NCI-H1092 (cell line): ENCODE results near the gene SPINK13.
"Not testable (repeated sequence)": the region's sequence is repeated elsewhere in the genome, so short reads cannot be mapped to it uniquely, and the experiment has no call there.

Experiments
- DNase-seq: peaks from one replicate; lab custom pipeline; 2025; lab: John Stamatoyannopoulos, UW

SPINK13 gene

GRCh38 chr5:148268566-148268965 is at the start of gene SPINK13:
Gene SPINK13 (plus strand): TSS chr5:148268794. CDS start chr5:148270073, 1,279 bp downstream.
- DNase-seq: no peak

GRCh38 chr5:148221508-148221907 is 47.1 kb upstream of the SPINK13 start:
- DNase-seq: no peak

- DNase-seq: no peak
These were observed 44.4 kb upstream of the SPINK13 start for GRCh38 chr5:148224117-148224742.

- DNase-seq: no peak
These were observed 40.1 kb upstream of the SPINK13 start for GRCh38 chr5:148228392-148228984.

GRCh38 chr5:148229840-148230239 is 38.8 kb upstream of the SPINK13 start:
- DNase-seq: no peak

GRCh38 chr5:148230240-148230639 is 38.4 kb upstream of the SPINK13 start:
- DNase-seq: no peak

- DNase-seq: no peak
These were observed 30.7 kb upstream of the SPINK13 start for GRCh38 chr5:148237785-148238417.

- no peak for DNase-seq
These were observed 30.2 kb upstream of the SPINK13 start, which contains the start of gene MARCOL for GRCh38 chr5:148238418-148238794. Gene MARCOL (plus strand): TSS chr5:148238525. CDS start chr5:148238598, 73 bp downstream.

- DNase-seq: no peak
These were observed 19.7 kb upstream of the SPINK13 start for GRCh38 chr5:148248894-148249293.

- no peak for DNase-seq
These were observed 13.1 kb upstream of the SPINK13 start for GRCh38 chr5:148255456-148255855.

- DNase-seq: no peak
These were observed 9.3 kb upstream of the SPINK13 start for GRCh38 chr5:148259288-148259687.

GRCh38 chr5:148261221-148261620 is 7.4 kb upstream of the SPINK13 start:
- no peak for DNase-seq

- no peak for DNase-seq
These were observed 632 bp upstream of the SPINK13 start for GRCh38 chr5:148267962-148268361.

- DNase-seq: not testable (repeated sequence)
These were observed 6.5 kb downstream of the SPINK13 start for GRCh38 chr5:148275129-148275528.

GRCh38 chr5:148280893-148281292 is 12.3 kb downstream of the SPINK13 start:
- not testable (repeated sequence) for DNase-seq

- DNase-seq: not testable (repeated sequence)
These were observed 12.7 kb downstream of the SPINK13 start for GRCh38 chr5:148281336-148281735.

- DNase-seq: no peak
These were observed 21.9 kb downstream of the SPINK13 start for GRCh38 chr5:148290271-148291195.

GRCh38 chr5:148297731-148298130 is 29.1 kb downstream of the SPINK13 start:
- no peak for DNase-seq

GRCh38 chr5:148306446-148306845 is 37.9 kb downstream of the SPINK13 start:
- DNase-seq: no peak

- DNase-seq: no peak
These were observed 40.4 kb downstream of the SPINK13 start for GRCh38 chr5:148309019-148309418.

- DNase-seq: no peak
These were observed 41.2 kb downstream of the SPINK13 start for GRCh38 chr5:148309746-148310145.

GRCh38 chr5:148311484-148311883 is 42.9 kb downstream of the SPINK13 start:
- no peak for DNase-seq
